HG03066 (cell line): ENCODE data around the gene SEC14L2.
"Not testable (repeated sequence)": the region's sequence is repeated elsewhere in the genome, so short reads cannot be mapped to it uniquely, and the experiment has no call there.

ENCODE experiments used
- ATAC-seq: cut with Tn5 transposase; IDR thresholded peaks from one replicate; pipeline ENCODE4 v1.9.1; 2021; ENCODE audit warnings: low read depth; ENCODE audit not compliant: unreplicated experiment

Gene SEC14L2

GRCh38 chr22:30447656-30448055, 50.8 kb downstream of the SEC14L2 start:
- ATAC-seq: no peak

DNA sequence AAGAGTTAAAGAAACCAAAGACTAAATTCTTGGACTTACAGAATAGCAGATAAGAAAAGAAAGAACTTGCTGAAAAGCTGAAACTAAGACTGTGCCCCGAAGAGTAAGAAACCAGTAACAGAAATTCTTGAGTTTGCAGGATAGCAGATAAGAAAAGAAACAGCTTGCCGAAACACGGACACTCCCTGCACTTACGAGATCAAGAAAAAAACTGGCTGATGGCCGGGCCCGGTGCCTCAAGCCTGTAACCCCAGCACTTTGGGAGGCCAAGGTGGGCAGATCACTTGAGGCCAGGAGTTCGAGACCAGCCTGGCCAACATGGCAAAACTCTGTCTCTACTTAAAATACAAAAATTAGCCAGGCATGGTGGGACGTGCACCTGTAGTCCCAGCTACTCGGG, 54.7 kb downstream of the SEC14L2 start:
- ATAC-seq: not testable (repeated sequence)

- ATAC-seq: no peak
Measured at GRCh38 chr22:30452861-30453260, 56.0 kb downstream of the SEC14L2 start.

DNA sequence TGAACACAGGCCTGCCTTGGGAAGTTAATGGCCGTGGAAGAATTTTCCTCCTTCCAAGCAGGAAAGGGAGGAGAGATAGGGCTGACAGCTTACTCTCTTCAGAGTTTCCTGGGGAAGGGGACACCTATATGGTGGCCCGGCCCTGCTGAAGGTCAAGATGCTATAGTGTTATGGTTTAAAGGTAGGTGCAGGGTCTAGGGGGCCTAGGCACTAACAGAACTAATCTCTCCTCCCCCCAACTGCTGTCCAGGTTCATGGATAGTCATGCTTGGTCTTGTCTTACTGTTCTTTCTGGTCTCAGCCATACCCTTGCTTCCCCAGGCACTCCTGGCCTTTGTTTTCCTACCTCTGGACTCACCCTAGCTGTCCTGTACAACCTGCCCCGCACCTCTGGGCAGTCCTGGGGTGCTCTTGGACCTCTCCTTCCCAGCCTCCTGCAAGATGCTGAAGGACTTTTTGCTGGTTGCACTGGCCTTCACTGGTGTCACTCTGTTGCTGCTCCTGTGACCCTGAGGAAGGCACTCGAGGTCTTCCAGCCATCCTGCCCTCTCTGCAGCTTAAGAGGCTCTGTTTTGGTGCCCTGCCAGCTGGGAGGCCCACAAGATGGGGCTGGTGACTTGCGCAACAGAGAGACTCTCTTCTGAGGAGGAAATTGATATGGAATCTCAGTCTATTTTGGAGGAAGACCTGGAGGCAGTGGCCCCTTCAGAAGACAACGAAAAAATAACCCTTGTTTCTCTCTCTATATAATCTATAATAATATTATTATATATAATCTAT, 57.1 kb downstream of the SEC14L2 start:
- ATAC-seq: no peak

DNA sequence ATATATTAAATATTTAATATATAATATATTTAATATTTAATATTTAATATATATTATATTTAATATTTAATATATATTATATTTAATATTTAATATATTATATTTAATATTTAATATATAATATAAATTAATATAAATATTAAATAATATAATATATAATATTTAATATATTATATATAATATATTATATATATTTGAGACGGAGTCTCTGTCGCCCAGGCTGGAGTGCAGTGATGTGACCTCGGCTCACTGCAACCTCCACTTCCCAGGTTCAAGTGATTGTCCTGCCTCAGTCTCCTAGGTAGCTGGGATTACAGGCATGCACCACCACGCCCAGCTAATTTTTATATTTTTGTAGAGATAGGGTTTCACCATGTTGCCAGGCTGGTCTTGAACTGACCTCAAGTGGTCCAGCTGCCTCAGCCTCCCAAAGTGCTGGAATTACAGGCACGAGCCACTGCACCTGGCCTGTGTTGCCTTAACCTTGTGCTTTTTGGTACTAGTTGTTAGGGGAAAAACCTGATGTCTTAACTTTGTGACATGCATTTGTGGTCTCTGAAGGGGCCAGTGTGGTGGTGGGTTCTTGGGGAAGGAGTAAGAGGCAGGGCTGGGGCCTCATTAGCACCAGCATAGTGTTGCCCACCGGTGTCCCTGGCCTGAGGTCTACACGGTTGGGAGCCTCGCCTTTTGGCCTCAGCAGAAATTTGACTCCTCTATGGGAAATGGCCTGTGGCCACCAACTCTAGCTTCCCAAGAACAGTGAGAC, 58.4 kb downstream of the SEC14L2 start:
- no peak for ATAC-seq

DNA sequence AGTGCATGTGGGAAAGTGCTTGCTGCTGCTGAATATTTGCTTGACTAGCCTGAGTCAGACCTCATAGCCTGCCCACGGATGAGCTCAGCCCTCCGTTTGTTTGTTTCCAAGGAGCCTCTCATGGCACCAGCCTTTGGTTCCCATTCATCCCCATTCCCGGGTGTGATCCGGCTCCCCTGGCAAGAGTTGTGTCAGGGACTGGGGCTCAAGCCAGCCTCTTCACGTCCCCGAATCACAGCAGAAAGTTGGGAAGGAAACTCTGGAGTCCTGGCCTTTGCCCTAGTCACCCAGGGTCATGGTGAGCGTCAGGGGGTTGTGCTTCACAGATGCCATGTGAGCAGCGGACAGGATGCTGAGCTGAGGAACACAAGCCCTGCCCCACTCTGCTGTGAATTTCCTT, 61.2 kb downstream of the SEC14L2 start:
- ATAC-seq: no peak

- no peak for ATAC-seq
Measured at GRCh38 chr22:30459181-30460052, 62.6 kb downstream of the SEC14L2 start.

GRCh38 chr22:30460147-30460546, 63.3 kb downstream of the SEC14L2 start:
- ATAC-seq: no peak

DNA sequence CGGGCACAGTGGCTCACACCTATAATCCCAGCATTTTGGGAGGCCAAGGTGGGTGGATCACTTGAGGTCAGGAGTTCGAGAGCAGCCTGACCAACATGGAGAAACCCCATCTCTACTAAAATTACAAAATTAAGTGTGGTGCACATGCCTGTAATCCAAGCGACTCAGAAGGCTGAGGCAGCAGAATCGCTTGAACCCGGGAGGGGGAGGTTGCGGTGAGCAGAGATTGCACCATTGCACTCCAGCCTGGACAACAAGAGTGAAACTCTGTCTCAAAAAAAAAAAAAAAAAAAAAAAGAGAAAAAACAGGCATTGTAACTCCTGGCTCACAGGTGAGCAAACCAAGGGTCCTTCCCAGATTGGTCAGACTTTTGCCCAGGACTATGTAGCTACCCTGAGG, 63.7 kb downstream of the SEC14L2 start:
- not testable (repeated sequence) for ATAC-seq

DNA sequence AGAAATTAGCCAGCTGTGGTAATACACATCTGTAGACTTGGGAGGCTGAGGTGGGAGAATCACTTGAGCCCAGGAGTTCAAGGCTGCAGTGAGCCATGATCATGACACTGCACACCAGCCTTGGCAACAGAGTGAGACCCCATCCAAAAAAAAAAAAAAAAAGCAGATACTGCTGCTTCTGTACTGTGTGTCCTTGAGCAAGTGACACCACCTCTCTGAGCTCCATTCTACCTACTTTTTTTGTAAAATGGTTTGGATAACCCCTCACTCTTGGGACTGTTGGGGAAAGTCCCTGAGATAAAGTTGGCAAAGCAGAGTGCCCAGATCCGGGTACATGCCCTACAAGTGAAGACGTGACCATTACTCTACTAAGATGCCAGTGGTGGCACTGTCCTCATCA, 72.3 kb downstream of the SEC14L2 start:
- ATAC-seq: no peak

DNA sequence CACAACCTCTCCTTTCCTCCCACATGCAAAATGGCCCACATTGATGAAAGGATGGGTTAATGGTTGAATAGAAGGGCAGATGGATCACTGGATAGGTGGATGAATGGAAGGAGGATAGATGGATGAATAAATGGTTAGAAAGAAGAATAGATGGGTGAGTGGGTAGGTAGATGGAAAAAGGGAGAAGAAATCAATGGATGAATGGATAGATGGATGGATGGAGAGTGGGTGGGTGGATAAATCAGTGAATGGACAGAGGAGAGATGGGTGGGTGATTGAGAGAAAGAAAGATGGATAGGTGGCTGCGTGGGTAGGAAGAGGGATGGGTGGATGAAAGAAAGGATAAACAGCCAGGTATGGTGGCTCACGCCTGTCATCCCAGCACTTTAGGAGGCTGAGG, 73.8 kb downstream of the SEC14L2 start:
- ATAC-seq: no peak

GRCh38 chr22:30471616-30472318, 74.9 kb downstream of the SEC14L2 start, which contains the start of gene SEC14L3:
TSS of gene SEC14L3 (minus strand) at chr22:30472017. CDS start at chr22:30471958, 59 bp downstream.
- ATAC-seq: no peak

- no peak for ATAC-seq
Measured at GRCh38 chr22:30472994-30473720, 76.3 kb downstream of the SEC14L2 start.

- ATAC-seq: no peak
Measured at GRCh38 chr22:30474121-30474520, 77.3 kb downstream of the SEC14L2 start.
